Measurements from ENCODE around the gene DENND4C. TPM values are rescaled to one million over a fixed set of nuclear protein-coding genes. Genes with fewer than 3 reads are reported as not detected.
"Not testable (repeated sequence)": the region's sequence is repeated elsewhere in the genome, so short reads cannot be mapped to it uniquely, and the experiment has no call there.

The DENND4C gene
- total RNA-seq, 1 experiment from 2014 or later: 28.1 TPM

DNA sequence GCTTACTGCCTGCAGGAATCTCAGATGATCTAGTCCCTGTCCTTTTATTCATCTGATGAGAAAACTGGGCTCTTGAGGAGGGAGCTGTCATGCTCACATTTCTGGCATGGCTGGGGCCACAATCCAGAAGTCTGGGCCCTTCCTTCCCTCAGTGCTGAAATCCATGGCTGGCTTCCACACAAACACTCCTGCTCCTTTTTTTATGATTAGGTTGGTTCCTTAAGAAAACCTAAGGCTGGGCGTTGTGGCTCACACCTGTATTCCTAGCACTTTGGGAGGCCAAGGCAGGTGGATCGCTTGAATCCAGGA lies 179.7 kb downstream of the DENND4C start:
- DNase-seq (ENCODE audit: low spot score): no peak

GRCh38 chr9:19410594-19410993 lies 180.1 kb downstream of the DENND4C start:
- DNase-seq (ENCODE audit: low spot score): no peak

GRCh38 chr9:19411316-19411715 lies 180.8 kb downstream of the DENND4C start:
- no peak for DNase-seq (ENCODE audit: low spot score)

DNA sequence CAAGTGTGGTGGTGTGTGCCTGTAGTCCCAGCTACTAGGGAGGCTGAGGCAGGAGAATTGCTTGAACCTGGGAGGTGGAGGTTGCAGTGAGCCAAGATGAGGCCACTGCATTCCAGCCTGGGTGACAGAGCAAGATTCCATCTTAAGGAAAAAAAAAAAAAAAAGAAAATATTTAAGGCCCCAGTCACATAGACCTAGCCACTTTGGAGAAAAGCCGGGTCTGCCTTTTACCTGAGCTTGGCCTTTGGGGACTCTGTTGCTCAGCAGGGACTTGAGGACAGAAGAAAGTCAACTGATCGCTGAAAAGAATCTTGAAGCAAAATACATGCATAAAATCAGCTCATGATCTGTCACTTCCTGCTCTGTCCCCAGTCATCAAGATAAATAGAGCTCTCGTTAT lies 183.0 kb downstream of the DENND4C start:
- not testable (repeated sequence) for DNase-seq (ENCODE audit: low spot score)

DNA sequence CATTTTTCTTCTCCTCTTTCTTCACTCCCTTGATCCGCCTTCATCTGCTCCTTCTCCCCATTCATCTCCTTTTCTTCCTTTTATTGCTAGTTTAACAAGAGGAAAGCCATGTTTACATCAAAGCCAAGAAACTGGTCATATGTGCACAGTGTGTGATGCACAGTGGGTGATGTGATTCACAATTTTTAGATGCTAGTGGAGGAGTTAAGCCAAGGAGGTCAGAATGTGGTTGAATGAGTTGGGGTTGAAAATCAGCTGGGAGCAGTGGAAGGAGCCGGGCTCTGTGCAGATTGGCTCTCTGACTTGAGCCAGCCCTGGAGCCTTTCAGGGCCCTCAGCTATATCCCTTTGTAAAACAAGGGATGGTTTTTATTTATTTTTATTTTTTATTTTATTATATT lies 185.7 kb downstream of the DENND4C start:
- DNase-seq (ENCODE audit: low spot score): no peak

GRCh38 chr9:19420877-19421276 lies 190.4 kb downstream of the DENND4C start:
- no peak for DNase-seq (ENCODE audit: low spot score)

Other genes with a start within 250 kb of the DENND4C start
- not detected in 2 replicates for gene SAXO1, start 197.5 kb upstream of the DENND4C start, total RNA-seq (2014; rRNA removed; shearing (Covaris generic))
- 16.9 and 23.1 TPM in 2 replicates for gene RRAGA, start 181.3 kb upstream of the DENND4C start, total RNA-seq (2014; rRNA removed; shearing (Covaris generic))
- 9.8 and 9.9 TPM in 2 replicates for gene HAUS6, start 127.8 kb upstream of the DENND4C start, total RNA-seq (2014; rRNA removed; shearing (Covaris generic))
- gene PLIN2, start 103.2 kb upstream of the DENND4C start, total RNA-seq (2014; rRNA removed; shearing (Covaris generic)): 7.2 and 8.9 TPM in 2 replicates
- 1,425 and 1,723 TPM in 2 replicates for gene RPS6, start 149.5 kb downstream of the DENND4C start, total RNA-seq (2014; rRNA removed; shearing (Covaris generic))
- gene ACER2, start 178.3 kb downstream of the DENND4C start, total RNA-seq (2014; rRNA removed; shearing (Covaris generic)): 1.9 and 3.0 TPM in 2 replicates

Measured in HT-29 (cell line).